Breast epithelium (tissue), 4 donors: ENCODE data around the gene LARP6. TPM values are rescaled to one million over a fixed set of nuclear protein-coding genes. Genes with fewer than 3 reads are reported as not detected.

ENCODE experiments used
- DNase-seq, 2 donors: peaks; one replicate each; pipeline ENCODE4 v3.0.0-alpha.2; 2019; ENCODE audit warnings: low spot score in 2 of 2
- H3K27ac ChIP-seq, 2 donors: fragments of 200-600 bp; sonication (generic) in 1 of 2; one replicate each; pipeline ENCODE4 v1.5.1; 2016 to 2019; ENCODE audit warnings: mild to moderate bottlenecking in 1 of 2
- H3K27me3 ChIP-seq, 2 donors: fragments of 200-600 bp; sonication (generic) in 1 of 2; one replicate each; pipeline versions ENCODE4 v1.5.1 to v1.6.0; 2017 to 2019; ENCODE audit warnings: control low read depth in 1 of 2, mild to moderate bottlenecking in 1 of 2
- H3K36me3 ChIP-seq: fragments of 200-600 bp; one replicate; pipeline ENCODE4 v1.5.1; 2019
- H3K4me1 ChIP-seq, 2 donors: fragments of 200-600 bp; sonication (generic); one replicate each; pipeline ENCODE4 v1.5.1; 2016 to 2019; ENCODE audit warnings: control low read depth in 1 of 2
- H3K4me3 ChIP-seq, 3 donors: fragments of 200-600 bp; sonication (generic); 1 replicate in 2 of 3; 2 replicates in 1 of 3; pipeline ENCODE4 v1.5.1; 2016 to 2019; ENCODE audit warnings: mild to moderate bottlenecking in 3 of 3, moderate library complexity in 2 of 3
- H3K9me3 ChIP-seq, 2 donors: fragments of 200-600 bp; sonication (generic) in 1 of 2; one replicate each; pipeline ENCODE4 v1.5.1; 2016 to 2019; ENCODE audit warnings: control low read depth in 1 of 2
- CTCF ChIP-seq, 3 donors: fragments of 450-650 bp; IDR thresholded peaks; one replicate each; pipeline ENCODE4 v1.5.1; 2016 to 2017; ENCODE audit warnings: antibody characterized with exemption in 3 of 3, mild to moderate bottlenecking in 3 of 3, moderate library complexity in 3 of 3
- POLR2A ChIP-seq: fragments of 450-650 bp; IDR thresholded peaks from one replicate; pipeline ENCODE4 v1.6.1; 2016; ENCODE audit warnings: antibody characterized with exemption, mild to moderate bottlenecking, moderate library complexity
- POLR2AphosphoS5 ChIP-seq, 3 donors: sonication (generic); formaldehyde crosslinking; IDR thresholded peaks; one replicate each; pipeline ENCODE4 v1.6.1; 2017; ENCODE audit warnings: antibody characterized with exemption in 3 of 3
- intact Hi-C: fragments of 100-400 bp; cut with DNase I; formaldehyde crosslinking; loops from one replicate; pipeline ENCODE4 v1.15.1; 2023; ENCODE audit warnings: low total_unique reads
- total RNA-seq, 3 donors: library from RNA; depleted of rRNA; stranded (reverse); fragments of >200 nt; gene quantifications; one replicate each; pipeline ENCODE4 v1.1.0, GENCODE V29; 2016

LARP6 gene
- total RNA-seq, 3 donors from 2014 or later, result 18.6 to 72.5 (median 40.0) TPM

- no peaks in the 10 kb centered on the region for H3K9me3 ChIP-seq
- H3K36me3 ChIP-seq, result no peaks in the 10 kb centered on the region
- intact Hi-C loops, result no loop called here
Measured at GRCh38 chr15:70837476-70837875, 16.5 kb downstream of the LARP6 start.

GRCh38 chr15:70835841-70836240 is 18.1 kb downstream of the LARP6 start:
- no peaks in the 10 kb centered on the region for H3K36me3 ChIP-seq
- H3K27me3 ChIP-seq, result no peaks in the 10 kb centered on the region
- no peak overlapping the region for H3K4me3 ChIP-seq
- no peak for TF ChIP-seq POLR2AphosphoS5 (IDR thresholded peaks at IDR 0.05)
- no peak for TF ChIP-seq CTCF (IDR thresholded peaks at IDR 0.05)
- no peak for TF ChIP-seq POLR2A
- H3K4me1 ChIP-seq, result no peaks in the 10 kb centered on the region
- no peak for DNase-seq
- H3K9me3 ChIP-seq, result no peaks in the 10 kb centered on the region
- H3K27ac ChIP-seq, result peak overlapping the region; percentile 54 to 70
- intact Hi-C loops, result no loop called here

More at GRCh38 chr15:70837476-70837875, 16.5 kb downstream of the LARP6 start:
- TF ChIP-seq POLR2A (no peak), CTCF (IDR thresholded peaks at IDR 0.05) (no peak), POLR2AphosphoS5 (IDR thresholded peaks at IDR 0.05) (no peak)
- Histone ChIP-seq H3K27ac (no peak overlapping the region), H3K4me3 (no peak overlapping the region), H3K4me1 (no peaks in the 10 kb centered on the region), H3K27me3 (no peaks in the 10 kb centered on the region)
- no peak for DNase-seq

- TF ChIP-seq POLR2AphosphoS5 (IDR thresholded peaks at IDR 0.05) (peak in 1 of 3 donors; percentile 45), CTCF (IDR thresholded peaks at IDR 0.05) (no peak)
- Histone ChIP-seq H3K36me3 (no peaks in the 10 kb centered on the region), H3K27ac (peak overlapping the region; percentile 54 to 70), H3K9me3 (no peaks in the 10 kb centered on the region), H3K27me3 (no peaks in the 10 kb centered on the region), H3K4me1 (no peaks in the 10 kb centered on the region), H3K4me3 (no peak overlapping the region)
- intact Hi-C loops, result no loop called here
- no peak for DNase-seq
Measured at GRCh38 chr15:70835415-70835814, 18.5 kb downstream of the LARP6 start.

GRCh38 chr15:70834999-70835398 is 19.0 kb downstream of the LARP6 start:
- H3K36me3 ChIP-seq, result no peaks in the 10 kb centered on the region

More at GRCh38 chr15:70834999-70835398, 19.0 kb downstream of the LARP6 start:
- no peaks in the 10 kb centered on the region for H3K9me3 ChIP-seq
- no peak overlapping the region for H3K4me3 ChIP-seq
- DNase-seq, result no peak
- intact Hi-C loops, result no loop called here
- TF ChIP-seq POLR2AphosphoS5 (IDR thresholded peaks at IDR 0.05) (no peak), CTCF (IDR thresholded peaks at IDR 0.05) (no peak), POLR2A (no peak)
- peak overlapping the region in 1 of 2 donors; percentile 70 for H3K27ac ChIP-seq
- no peaks in the 10 kb centered on the region for H3K4me1 ChIP-seq
- H3K27me3 ChIP-seq, result no peaks in the 10 kb centered on the region
